NCI-H146 treated with DMSO at 0.1 percent for 48 hours (cell line): ENCODE measurements around the gene RNFT2.
"Not testable (repeated sequence)": the region's sequence is repeated elsewhere in the genome, so short reads cannot be mapped to it uniquely, and the experiment has no call there.

Experiments used
- DNase-seq: peaks from one replicate; lab custom pipeline; 2025; ENCODE audit not compliant: unreplicated experiment; lab: John Stamatoyannopoulos, UW

RNFT2 gene

DNA sequence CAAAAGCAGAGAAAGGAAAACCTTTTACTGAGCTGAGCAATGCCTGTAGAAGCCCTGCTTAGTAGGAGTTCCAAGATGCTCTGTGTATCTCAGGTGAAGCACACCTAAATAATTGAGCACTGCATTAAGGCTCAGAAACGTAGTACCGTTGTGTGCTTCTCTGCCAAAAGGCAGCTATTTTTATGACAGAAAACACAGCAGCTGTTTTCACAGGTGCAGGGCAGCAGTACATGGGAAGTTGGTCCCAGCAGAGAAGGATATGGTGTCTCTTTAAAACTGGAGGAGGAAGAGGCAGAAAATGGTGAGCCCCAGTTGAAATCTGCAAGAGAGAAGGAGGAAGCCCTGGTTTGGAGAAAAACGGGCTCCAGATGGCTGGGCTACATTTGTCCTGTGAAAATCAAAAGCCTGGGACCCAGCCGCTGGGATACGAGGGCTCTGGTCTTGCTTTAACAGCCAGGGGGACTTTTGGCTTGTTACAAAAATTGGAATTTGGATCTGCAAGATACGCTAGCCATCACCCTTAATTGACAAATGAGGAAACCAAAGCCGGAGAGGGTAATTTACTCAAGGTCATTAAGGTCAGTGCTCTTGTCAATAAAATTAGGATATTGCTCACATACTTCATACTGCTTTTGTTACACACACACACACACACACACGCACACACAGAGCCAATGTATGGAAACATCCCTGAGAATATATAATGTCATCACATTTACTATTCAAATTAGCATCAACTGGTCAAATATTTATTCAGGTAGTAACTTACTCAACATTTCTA lies 27.6 kb upstream of the RNFT2 start:
- no peak for DNase-seq

DNA sequence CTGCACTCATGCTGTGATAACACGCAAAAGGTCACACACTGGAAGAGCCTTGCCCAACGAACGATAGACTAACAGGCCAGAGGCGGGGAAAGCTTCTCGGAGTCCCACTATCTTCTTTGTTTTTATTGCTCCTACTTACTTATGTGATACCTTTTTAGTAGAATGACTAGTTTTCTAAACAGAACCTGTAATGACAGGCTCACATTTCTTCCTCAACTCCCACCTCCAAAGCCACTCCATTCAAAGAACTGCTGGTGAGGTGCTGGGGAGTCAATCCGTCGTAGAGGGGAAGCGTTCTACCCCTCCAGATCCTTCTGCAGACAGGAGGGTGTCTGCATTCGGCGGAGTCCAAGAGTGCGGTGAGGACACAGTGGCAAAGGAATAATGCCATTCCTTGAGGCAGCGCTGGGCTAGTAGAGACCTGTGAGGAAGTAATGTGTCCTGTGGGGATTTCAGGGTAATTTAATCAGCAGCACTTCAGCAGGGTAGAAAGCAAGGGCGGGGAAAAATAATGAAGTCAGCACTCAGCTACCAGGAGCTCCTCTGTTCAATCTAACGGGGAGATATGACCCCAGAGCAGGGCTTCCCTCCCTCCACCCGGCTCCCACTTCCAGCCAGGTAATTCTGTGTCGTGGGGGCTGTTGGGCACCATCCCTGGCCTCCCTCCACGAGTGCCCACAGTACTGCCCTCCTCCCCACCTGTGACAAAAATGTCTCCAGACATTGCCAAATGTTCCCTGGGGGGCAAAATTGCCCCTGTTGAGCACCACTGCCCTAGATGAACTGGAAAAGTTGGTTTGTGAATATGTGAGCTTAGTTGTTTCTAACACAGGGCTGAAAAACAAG lies 25.4 kb upstream of the RNFT2 start:
- DNase-seq = no peak

DNA sequence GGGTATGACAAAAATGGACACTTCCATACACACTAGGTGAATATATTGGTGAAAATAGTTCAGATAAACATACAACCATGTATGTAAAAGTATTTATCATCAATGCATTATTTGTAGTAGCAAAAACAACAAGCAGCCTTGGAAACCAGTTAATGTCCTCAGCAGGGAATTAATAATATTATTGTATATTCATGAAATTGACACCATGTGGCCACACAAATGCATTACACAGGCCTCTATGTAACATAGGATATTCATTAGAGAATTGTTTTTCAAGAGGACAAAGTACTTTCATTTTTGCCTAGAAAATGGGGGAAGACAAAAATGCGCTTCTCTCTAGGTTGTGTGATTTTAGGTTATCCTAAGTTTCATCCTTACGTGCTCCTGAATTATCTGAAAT lies 24.6 kb upstream of the RNFT2 start:
- DNase-seq = no peak

DNA sequence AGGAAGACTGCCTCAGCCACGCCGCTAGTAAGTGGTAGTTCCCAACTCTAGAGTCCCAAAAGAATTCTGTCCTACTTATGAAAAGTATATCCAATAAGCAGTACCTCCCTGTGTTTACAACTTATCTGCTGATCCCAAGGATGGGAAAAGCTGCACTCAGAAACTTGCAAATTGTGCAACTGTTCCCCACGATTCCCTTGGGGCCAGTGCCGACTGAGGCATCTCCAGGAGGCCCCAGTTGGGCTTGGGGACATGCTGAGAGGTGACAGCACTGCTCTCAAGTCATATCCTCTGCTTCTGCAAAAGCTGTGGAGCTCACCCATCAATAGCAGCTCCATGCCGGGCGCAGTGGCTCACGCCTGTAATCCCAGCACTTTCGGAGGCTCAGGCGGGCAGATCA lies 23.9 kb upstream of the RNFT2 start:
- no peak for DNase-seq

DNA sequence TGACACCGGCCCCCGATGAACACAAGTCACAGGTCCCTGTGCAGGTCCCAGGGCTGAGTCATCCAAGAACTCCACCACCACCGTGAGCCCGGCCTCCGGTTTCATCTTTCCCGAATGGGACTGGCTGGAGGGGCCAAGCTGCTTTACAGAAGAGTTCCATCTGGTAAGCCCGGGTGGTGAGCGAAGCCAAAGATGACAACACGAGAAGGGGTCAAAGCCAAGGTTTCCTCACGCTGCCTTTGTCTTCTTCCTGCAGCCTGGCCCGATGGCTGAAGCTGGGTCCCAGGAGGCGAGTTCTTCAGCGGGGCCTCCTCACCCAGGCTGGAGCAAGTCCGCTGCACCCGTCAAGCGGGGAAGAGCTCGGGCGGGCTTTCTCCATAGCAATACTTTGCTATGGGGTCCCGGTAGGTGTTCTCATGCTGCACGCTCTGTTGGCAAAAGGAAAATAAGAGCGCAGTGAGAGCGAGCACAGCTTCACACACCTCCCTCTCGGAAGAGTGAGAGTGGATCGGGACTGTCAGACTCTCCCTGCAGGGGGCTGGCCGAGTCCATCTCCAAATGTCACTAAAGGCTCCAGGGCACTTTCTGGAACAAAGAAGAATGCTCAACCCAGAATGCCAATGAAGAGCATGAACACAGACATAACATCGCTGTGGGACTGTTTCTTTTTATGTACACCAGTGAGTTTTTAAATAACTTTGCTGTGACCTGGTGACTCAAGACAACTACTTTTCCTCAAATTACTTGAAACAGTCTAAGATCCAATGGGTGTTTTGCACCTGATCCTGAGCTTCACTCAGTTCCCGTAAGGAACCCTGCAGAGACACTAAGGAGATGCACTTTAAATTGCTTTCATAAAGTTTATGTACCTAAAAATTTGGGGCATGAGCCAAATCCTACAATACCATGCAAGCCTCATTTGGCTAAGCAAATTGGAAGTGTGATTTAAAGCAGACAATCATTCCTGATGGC lies 20.4 kb upstream of the RNFT2 start:
- DNase-seq = no peak

DNA sequence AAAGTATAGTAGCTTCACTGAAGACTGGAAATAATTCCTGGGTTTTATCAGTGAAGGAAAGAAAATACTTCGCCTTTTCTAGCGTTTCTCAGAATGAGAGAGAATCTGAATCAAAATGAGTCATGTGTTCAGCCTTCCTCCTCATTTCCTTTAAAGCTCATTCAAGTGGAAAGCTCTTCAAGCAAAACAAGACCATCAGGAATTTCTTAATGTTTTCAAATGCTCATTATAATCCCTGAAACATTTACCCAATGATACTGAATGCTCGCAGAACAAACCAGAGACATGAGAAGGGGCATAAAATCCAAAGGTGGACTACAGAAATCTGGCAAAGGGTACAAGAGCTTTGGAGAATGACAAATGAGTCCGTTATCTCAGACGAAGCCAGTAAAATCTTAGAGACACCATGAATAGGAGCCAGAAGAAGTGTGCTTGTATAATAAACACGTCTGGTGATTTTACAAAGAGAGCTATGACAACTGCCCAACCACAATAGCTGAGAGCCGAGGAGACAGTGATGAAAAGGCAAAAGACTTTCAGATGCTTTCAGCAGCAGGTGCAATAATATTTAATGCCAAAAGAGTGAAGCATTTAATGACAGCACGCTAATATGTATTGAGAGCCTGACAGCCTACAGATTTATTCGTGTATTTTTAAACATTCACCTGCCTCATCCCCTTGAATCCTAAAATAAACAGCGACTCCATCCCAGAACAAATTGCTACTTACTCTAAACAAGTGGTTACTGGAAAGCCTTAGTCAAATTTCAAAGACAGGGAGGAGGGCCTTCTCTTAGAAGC lies 19.3 kb upstream of the RNFT2 start:
- DNase-seq = no peak

DNA sequence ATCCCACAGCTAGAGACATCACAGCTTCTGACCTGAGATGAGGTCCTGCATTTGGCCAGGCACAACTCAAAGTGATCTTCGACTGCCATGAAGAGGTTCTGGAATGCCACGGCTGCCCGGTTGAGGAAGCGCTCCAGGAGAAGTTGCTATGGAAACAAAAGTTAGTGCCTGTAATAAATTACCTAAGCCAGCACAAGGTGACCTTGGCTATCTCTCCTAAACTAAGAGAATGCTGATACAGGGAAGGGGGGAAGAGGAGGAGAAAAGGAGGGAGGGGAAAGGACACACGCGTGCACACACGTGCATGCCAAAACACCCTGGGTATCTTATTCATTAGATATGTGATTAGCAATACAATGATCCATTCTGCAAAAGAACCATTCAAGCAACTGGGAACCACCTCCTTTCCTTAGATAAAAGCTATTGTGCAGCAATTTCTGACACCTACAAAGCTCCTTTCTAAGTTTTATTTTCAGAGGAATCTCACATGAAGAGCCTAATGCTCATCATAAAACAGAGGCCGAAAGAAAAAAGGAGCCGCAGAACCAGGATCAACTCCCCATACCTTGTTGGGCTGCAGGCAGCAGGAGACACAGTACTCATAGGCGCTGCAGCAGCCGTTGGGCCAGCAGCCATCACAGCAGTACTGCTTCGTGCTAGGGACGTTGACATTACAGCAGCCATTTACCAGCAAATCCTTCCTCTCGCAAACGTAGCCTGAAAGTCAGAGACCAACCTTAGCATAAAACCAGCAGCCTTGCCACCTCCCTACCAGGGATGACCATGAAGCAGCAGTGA lies 18.2 kb upstream of the RNFT2 start:
- no peak for DNase-seq

DNA sequence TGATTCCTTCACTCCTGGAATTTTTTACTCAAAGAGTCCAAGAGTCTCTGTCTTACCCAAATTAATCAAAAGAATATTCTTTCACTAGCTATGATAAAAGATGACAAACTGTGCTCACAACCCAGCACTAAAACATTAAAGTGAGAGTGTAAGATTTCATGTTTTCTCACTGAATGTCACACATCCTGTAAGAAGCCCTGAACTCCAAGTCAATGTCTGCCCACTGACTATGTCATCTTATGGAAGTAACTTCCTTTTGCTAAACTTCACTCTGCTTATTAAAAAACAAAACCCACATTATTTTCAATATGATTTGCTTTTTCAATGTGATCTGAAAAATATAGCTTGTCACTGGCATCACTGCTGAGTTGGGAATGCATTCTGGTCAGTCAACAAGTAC lies 15.9 kb upstream of the RNFT2 start:
- DNase-seq = no peak

DNA sequence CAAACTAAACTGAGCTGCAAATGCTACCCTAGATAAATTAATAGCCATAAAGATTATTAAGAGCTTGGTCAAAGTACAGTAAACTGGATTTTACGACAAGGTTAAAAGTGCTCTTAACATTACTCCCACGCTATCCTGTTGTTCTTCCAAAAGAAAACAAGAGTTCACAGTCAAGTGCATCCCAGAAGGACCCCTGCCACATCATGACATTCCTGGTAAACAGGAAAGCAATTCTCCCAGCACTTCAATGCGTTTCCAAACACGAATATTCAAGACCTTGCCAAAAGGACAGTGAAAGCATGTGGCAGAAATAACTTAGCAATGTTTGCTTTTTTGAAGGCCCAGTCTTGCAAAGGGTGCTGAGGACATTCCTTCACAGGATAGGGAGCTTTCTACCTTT lies 11.4 kb upstream of the RNFT2 start:
- no peak for DNase-seq

DNA sequence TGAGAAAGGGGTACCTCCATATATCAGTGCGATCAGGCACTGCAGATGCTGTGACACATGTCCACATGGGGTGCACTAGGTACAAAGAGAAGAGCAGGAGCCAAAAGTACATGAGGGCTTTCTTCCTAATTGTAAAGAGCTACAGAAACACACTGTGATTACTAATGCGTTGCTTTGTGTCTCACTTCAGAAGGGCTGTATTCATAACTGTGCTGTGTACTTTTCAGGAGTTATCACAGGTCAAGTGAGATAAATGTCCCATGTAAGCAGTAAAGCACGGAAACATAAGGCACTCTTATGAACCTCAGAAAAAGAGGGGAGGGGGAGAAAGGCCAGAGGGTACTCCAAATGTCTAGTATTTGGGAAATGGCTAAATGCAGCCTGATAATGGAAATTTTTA lies 10.9 kb upstream of the RNFT2 start:
- no peak for DNase-seq

DNA sequence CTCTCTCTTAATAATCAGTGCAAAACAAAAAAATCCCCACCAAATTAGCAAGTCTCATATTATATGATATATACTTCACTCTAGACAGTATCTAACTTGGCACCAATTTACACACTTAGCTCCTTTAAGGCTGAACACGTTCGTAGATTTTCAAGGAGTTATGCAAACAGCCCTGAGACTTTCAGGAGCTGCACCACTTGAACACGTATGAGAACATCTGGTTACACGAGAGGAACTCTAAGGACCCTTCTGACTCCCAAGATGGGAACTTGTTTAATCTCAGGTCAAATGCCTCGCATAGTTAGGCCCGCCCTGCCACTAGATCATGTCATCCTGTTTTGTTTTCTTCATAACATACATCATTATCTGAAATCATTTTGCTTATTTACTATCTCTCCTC lies 10.2 kb upstream of the RNFT2 start:
- DNase-seq = no peak

DNA sequence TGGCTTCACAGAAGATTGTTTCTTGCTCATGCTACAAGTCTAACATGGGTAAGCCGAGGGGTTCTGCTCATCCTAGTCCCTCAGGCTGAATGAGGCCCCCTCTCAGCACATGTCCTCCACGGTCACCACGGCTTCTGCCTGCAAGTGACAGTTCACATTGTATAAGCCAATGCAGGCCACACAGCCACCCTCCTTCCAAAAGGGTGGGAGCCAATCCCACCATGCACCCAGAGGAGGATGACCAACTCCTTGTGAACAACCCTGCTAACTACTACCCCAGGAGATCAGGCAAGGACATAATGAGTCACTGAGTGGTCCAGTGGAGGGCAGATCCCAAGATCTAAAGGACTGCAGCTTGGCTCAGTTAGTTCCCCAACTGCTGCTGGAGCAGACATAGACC lies 6.3 kb upstream of the RNFT2 start:
- no peak for DNase-seq

DNA sequence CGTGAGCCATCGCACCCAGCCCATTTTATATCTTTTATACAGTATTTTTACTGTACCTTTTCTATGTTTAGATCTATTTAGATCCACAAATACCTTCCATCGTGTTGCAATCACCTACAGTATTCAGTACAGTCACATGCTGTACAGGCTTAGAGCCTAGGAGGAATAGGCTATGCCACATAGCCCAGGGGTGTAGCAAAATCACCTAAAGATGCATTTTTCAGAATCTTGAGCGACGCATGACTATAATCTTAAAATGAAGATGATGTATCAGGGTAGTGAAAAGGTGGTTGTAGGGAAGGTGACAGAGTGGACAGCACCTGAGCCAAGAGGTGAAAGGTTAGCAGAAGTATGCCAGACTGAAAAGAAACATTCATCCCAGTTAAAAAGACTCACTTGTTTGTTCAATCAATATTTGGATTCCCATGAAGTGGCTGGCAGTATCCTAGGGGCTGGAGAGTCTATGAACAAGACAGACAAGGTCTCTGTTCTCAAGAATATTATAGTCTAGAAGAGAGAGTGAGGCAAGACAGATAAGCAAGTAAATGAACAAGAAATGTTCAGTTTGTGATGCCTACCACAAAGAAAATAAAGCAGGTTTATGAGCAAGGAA lies 3.9 kb upstream of the RNFT2 start:
- DNase-seq = no peak

DNA sequence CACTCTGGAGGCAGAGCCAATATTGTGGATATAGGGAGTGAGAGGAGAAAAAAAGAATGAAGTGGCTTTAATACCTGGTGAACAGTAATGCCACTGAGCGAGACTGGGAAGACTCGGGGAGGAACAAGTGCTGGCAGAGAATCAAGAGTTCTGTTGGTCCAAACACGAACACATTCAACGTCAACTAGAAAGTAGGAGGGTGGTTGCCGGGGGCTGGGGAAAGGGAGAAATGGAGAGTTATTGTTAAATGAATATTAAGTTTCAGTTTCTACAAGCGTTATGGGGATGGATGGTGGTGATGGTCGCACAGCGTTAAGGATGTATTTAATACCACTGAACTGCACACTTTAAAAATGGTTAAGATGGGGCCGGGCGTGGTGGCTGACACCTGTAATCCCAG lies 3.0 kb upstream of the RNFT2 start:
- DNase-seq = no peak

DNA sequence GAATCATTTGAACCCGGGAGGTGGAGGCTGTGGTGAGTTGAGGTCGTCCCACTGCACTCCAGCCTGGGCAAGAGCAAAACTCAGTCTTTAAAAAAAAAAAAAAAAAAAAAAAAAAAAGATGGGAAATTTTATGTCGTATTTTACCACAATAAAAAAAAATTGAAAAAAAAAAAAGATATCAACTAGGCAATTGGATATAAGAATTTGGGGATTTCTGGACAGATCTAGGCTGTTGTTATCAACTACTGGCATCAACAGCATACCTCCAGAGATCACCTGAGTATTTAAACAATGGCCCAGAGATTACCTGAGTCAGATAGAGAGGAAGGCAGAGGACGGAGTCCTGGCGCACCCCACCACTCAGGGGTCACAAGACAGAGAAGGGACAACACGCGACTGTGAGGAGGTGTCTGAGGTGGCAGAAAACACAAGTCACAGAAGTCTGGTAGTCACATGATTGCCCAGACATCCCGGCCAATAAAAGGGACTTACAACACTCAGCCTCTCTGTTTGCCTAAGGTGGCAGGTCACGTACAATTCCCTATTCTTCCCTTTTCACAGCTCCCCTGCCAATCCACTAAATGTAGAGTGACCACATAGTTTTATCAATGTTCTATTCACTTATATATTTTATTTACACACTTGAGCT lies 2.0 kb upstream of the RNFT2 start:
- peak; percentile 43 for DNase-seq

DNA sequence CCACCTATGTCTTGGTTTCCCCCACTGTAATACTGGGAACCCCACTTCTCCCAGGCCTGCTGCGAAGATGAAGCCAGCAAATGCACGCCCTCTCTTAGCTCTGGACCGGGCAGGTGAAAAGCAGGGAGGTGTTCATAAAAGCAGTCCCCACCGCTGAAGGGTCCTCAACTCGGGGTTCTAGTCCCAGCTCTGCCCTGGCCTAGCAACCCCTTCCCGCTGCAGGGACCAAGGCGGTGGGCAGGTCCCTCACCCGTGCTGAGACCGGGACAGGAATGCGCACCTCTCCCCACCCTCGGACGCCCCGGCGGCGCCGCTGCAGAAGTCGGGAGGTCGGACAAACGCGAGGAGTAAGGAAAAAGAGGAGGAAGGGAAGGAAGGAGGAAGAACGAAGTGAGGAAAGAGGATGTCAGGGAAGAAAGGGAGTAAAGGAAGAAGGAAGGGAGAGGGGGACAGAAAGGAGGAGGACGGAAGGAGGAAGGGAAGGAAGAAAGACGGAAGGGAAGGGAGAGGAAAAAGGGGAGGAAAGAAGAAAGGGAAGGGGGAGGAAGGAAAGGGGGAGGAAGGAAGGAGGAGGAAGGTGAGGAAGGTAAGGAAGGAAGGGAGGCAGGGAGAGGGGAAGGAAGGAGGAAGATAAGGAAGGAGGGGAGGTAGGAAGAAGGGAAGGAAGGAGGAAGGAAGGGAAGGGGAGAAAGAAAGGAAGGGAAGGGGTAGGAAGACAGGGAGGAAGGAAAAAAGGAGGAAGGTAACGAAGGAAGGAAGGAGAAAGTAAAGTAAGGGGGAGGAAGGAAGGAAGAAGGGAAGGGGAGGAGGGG lies 947 bp upstream of the RNFT2 start:
- no peak for DNase-seq

DNA sequence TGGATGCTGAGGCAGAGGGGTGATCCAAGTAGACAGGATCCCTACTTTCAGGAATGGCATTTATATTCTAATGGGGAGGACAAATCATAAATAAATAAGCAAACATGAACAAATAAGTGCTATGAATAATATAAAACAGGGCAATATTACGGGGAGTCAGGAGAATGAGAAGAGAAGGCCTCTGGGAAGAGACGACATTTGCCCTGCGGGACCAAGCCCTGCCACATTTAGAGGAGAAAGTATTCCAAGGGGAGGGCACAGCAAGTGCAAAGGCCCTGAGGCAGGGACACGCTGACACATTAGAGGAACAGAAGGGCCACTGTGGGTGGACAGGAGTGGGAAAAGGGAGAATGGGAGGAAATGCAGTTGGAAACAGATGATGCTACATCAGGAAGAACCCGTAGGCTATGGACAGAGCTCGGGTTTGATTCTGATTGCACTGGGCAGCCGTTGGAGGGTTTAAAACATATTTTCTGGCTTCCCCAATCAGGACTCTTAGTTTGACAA lies 1.3 kb downstream of the RNFT2 start:
- no peak for DNase-seq

DNA sequence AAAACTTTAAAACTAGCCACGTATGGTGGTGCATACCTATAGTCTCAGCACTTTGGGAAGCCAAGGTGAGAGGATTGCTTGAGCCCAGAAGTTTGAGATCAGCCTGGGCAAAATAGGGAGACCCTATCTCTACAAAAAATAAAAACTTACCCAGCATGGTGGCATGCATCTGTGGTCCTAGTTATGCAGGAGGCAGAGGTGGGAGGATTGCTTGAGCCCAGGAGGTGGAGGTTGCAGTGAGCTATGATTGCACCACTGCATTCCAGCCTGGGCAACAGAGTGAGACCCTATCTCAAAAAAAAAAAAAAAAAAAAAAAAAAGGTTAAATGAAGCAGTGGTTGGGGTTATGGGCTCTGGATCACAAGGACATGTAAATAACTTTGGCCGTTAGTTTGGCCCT lies 4.7 kb downstream of the RNFT2 start:
- DNase-seq = not testable (repeated sequence)
